DOHH2 (cell line): Measurements from ENCODE around the gene EGFLAM.

ENCODE experiments used
- H3F3A ChIP-seq: fragments of 200-600 bp; sonication (generic), shearing (Covaris generic); 2 replicates; pipeline ENCODE4 v1.6.0; 2016; ENCODE audit warnings: antibody characterized with exemption, mild to moderate bottlenecking; ENCODE audit not compliant: control insufficient read depth, insufficient read depth
- H3K27ac ChIP-seq: fragments of 200-600 bp; sonication (generic); 2 replicates; pipeline ENCODE4 v1.5.1; 2014; ENCODE audit warnings: low read depth, mild to moderate bottlenecking, low read length, moderate library complexity
- H3K27me3 ChIP-seq: fragments of 200-600 bp; sonication (generic); 2 replicates; pipeline ENCODE4 v1.6.1; 2014; ENCODE audit warnings: mild to moderate bottlenecking, low read length, mixed read lengths; ENCODE audit not compliant: control insufficient read depth
- H3K36me3 ChIP-seq: fragments of 200-600 bp; sonication (generic); 2 replicates; pipeline ENCODE4 v1.6.1; 2014; ENCODE audit warnings: mild to moderate bottlenecking, low read length, moderate library complexity, mixed read lengths; ENCODE audit not compliant: control insufficient read depth
- H3K4me1 ChIP-seq: fragments of 200-600 bp; sonication (generic); 2 replicates; pipeline ENCODE4 v1.6.1; 2014; ENCODE audit warnings: mild to moderate bottlenecking, low read length, mixed read lengths; ENCODE audit not compliant: control insufficient read depth
- H3K4me2 ChIP-seq: fragments of 200-600 bp; sonication (generic); 2 replicates; pipeline ENCODE4 v1.6.0; 2014; ENCODE audit warnings: mild to moderate bottlenecking, low read length, moderate library complexity
- H3K4me3 ChIP-seq: fragments of 200-600 bp; sonication (generic); 2 replicates; pipeline ENCODE4 v1.5.1; 2014; ENCODE audit warnings: mild to moderate bottlenecking, low read length, mixed read lengths
- H3K79me2 ChIP-seq: fragments of 200-600 bp; sonication (generic); 2 replicates; pipeline ENCODE4 v1.6.1; 2014; ENCODE audit warnings: mild to moderate bottlenecking, low read length, mixed read lengths; ENCODE audit not compliant: control insufficient read depth
- H3K9me2 ChIP-seq: fragments of 200-600 bp; sonication (generic); replicated peaks from 2 replicates; pipeline ENCODE4 v1.6.1; 2014; ENCODE audit warnings: mild to moderate bottlenecking, low read length, mixed read lengths; ENCODE audit not compliant: control insufficient read depth
- H3K9me3 ChIP-seq: fragments of 200-600 bp; sonication (generic); 2 replicates; pipeline ENCODE4 v1.6.1; 2014; ENCODE audit warnings: antibody characterized with exemption, low read length, mixed read lengths; ENCODE audit not compliant: control insufficient read depth, insufficient read depth
- H4K20me1 ChIP-seq: fragments of 200-600 bp; sonication (generic); 2 replicates; pipeline ENCODE4 v1.6.0; 2014; ENCODE audit warnings: low read depth, mild to moderate bottlenecking, antibody characterized with exemption, low read length, moderate library complexity; ENCODE audit not compliant: control insufficient read depth, insufficient read depth
- CTCF ChIP-seq: fragments of 200-600 bp; sonication (generic); IDR thresholded peaks from one replicate; pipeline ENCODE4 v1.5.1; 2014; ENCODE audit warnings: antibody characterized with exemption, mild to moderate bottlenecking, low read depth, low read length; ENCODE audit not compliant: poor library complexity, severe bottlenecking
- EZH2phosphoT487 ChIP-seq: fragments of 200-600 bp; sonication (generic); IDR thresholded peaks from 2 replicates; pipeline ENCODE4 v1.6.1; 2017; ENCODE audit warnings: borderline replicate concordance, mild to moderate bottlenecking, antibody characterized with exemption, low read length, moderate library complexity, mixed read lengths

EGFLAM gene

GRCh38 chr5:38250763-38251448 lies 7.5 kb upstream of the EGFLAM start:
- no peaks in the 10 kb centered on the region for H3K9me3 ChIP-seq
- no peak overlapping the region for H3K27ac ChIP-seq
- H3K4me3 ChIP-seq, result no peak overlapping the region
- H3K9me2 ChIP-seq, result no peaks in the 10 kb centered on the region
- H3K36me3 ChIP-seq, result no peaks in the 10 kb centered on the region
- no peaks in the 10 kb centered on the region for H4K20me1 ChIP-seq
- H3K27me3 ChIP-seq, result no peaks in the 10 kb centered on the region
- H3K4me1 ChIP-seq, result no peaks in the 10 kb centered on the region
- no peaks in the 10 kb centered on the region for H3K79me2 ChIP-seq
- no peak overlapping the region for H3K4me2 ChIP-seq
- no peak for TF ChIP-seq EZH2phosphoT487
- TF ChIP-seq CTCF, result no peak
- H3F3A ChIP-seq, result no peaks in the 10 kb centered on the region

GRCh38 chr5:38253759-38254158 lies 4.6 kb upstream of the EGFLAM start:
- TF ChIP-seq CTCF (no peak), EZH2phosphoT487 (no peak)
- no peaks in the 10 kb centered on the region; the same call in 1 of the 2 replicates for H3K27me3 ChIP-seq
- no peak overlapping the region for H3K27ac ChIP-seq
- H3K4me1 ChIP-seq, result no peaks in the 10 kb centered on the region
- no peaks in the 10 kb centered on the region for H4K20me1 ChIP-seq
- no peaks in the 10 kb centered on the region for H3K9me3 ChIP-seq
- no peaks in the 10 kb centered on the region for H3K36me3 ChIP-seq
- no peak overlapping the region for H3K4me3 ChIP-seq
- H3K4me2 ChIP-seq, result no peak overlapping the region
- H3K9me2 ChIP-seq, result no peaks in the 10 kb centered on the region
- H3F3A ChIP-seq, result no peaks in the 10 kb centered on the region
- no peaks in the 10 kb centered on the region for H3K79me2 ChIP-seq

- no peaks in the 10 kb centered on the region for H3K9me2 ChIP-seq
- H3K36me3 ChIP-seq, result no peaks in the 10 kb centered on the region
- H3K4me2 ChIP-seq, result no peak overlapping the region
- no peaks in the 10 kb centered on the region; the same call in 1 of the 2 replicates for H3K27me3 ChIP-seq
- no peak overlapping the region for H3K27ac ChIP-seq
- H3K4me1 ChIP-seq, result no peaks in the 10 kb centered on the region
- H3K79me2 ChIP-seq, result no peaks in the 10 kb centered on the region
- no peak overlapping the region for H3K4me3 ChIP-seq
- H3F3A ChIP-seq, result no peaks in the 10 kb centered on the region
- TF ChIP-seq EZH2phosphoT487 (no peak), CTCF (no peak)
- no peaks in the 10 kb centered on the region for H4K20me1 ChIP-seq
- H3K9me3 ChIP-seq, result no peaks in the 10 kb centered on the region
Observed at GRCh38 chr5:38257308-38258041, 884 bp upstream of the EGFLAM start.
